ENCODE results near the gene CTNNA3.

CTNNA3 gene

DNA sequence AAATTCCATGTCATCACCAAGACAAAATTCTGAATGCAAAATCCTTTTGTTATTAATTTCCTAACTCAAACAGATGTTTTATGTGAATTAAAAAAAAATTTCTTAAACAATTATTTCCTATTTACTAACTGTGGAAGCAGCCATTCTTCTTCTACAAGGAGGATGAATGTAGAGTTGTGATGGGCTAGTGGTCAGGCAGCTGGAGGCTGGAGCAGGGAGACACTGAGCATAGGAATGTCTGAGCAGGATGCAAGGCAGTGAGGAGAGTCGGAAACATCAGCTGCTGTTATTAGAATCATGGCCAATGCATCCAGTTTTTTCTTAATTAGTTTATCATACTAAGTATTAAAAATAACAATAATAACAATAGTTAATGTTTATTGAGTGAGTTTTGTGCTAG lies 872.7 kb downstream of the CTNNA3 start:
- H3K9me3 Mint-ChIP-seq: no peaks in the 10 kb centered on the region
- no peaks in the 10 kb centered on the region for H3K4me1 Mint-ChIP-seq
- no peaks in the 10 kb centered on the region for H3K27me3 Mint-ChIP-seq
- DNase-seq (no peak), ATAC-seq (replicated peaks) (no peak)
- H3K4me3 Mint-ChIP-seq: no peak overlapping the region
- no peak overlapping the region for H3K27ac Mint-ChIP-seq
- H3K36me3 Mint-ChIP-seq: no peaks in the 10 kb centered on the region

GRCh38 chr10:66822801-66823200 lies 873.2 kb downstream of the CTNNA3 start:
- Mint-ChIP-seq H3K4me3 (no peak overlapping the region), H3K27me3 (no peaks in the 10 kb centered on the region), H3K36me3 (no peaks in the 10 kb centered on the region), H3K27ac (no peak overlapping the region), H3K4me1 (no peaks in the 10 kb centered on the region), H3K9me3 (no peaks in the 10 kb centered on the region)
- ATAC-seq (replicated peaks) (no peak), DNase-seq (no peak)

DNA sequence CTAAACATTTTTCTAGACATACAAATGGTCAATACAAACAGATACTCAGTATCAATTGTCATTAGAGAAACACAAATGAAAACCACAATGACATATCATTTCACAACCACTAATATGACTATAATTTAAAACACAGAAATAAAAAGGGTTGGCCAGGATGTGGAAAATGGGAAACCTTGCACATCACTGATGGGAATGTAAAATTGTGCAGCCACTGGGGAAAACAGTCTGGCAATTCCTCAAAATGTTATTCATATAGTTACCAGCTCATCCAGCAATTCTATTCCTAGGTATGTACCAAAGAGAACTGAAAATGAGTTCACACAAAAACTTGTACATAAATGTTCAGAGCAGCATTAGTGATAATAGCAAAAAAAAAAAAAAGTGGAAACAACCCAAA lies 876.3 kb downstream of the CTNNA3 start:
- H3K4me1 Mint-ChIP-seq: no peaks in the 10 kb centered on the region
- no peaks in the 10 kb centered on the region for H3K27me3 Mint-ChIP-seq
- H3K9me3 Mint-ChIP-seq: no peaks in the 10 kb centered on the region
- DNase-seq (no peak), ATAC-seq (replicated peaks) (no peak)
- no peaks in the 10 kb centered on the region for H3K36me3 Mint-ChIP-seq
- no peak overlapping the region for H3K27ac Mint-ChIP-seq
- H3K4me3 Mint-ChIP-seq: no peak overlapping the region

DNA sequence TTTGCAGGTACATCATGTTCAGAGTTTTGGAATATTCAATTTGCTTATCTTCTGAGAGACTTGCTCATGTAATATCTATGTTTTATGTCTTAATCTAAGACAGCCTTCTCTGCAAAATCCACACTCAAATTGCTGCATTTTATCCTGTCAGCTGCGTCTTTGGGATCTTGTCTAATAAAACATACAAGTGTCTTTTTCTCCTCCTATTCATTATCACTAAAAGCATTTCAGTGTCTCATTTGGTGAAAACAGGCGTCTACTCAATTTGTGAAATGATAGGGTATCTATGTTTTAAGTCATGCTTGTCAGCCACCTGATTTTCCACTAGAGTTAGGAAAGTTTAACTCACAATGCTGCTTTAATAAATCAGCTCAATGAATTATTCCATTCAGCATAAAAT lies 882.9 kb downstream of the CTNNA3 start:
- no peaks in the 10 kb centered on the region for H3K36me3 Mint-ChIP-seq
- H3K9me3 Mint-ChIP-seq: peaks cover 0 to 2% of the 10 kb centered on the region in 2 donors
- no peak overlapping the region for H3K4me3 Mint-ChIP-seq
- no peaks in the 10 kb centered on the region for H3K4me1 Mint-ChIP-seq
- no peak overlapping the region for H3K27ac Mint-ChIP-seq
- ATAC-seq (replicated peaks) (no peak), DNase-seq (no peak)
- H3K27me3 Mint-ChIP-seq: no peaks in the 10 kb centered on the region

DNA sequence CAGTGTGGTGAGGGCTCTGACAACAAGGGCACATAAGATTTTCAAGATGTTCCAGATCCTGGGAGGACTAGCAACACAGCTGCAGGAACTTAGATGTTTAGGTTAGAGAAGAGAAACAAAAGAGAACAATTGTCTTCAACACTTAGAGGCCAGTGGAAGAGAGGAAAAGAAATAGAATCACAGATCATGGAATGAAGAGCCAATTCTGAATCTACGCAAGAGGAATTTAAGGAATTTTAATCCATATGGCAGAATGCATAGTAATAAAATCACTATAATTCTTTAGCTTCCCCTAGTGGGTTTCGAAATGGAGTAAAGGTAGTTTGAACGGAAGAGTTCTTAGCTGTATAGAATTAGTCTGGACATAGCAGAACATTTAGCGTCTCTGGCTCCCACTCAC lies 884.8 kb downstream of the CTNNA3 start:
- no peaks in the 10 kb centered on the region for H3K36me3 Mint-ChIP-seq
- H3K9me3 Mint-ChIP-seq: peaks cover 0 to 2% of the 10 kb centered on the region in 2 donors
- ATAC-seq (replicated peaks) (no peak), DNase-seq (no peak)
- H3K4me1 Mint-ChIP-seq: no peaks in the 10 kb centered on the region
- H3K4me3 Mint-ChIP-seq: no peak overlapping the region
- no peaks in the 10 kb centered on the region for H3K27me3 Mint-ChIP-seq
- H3K27ac Mint-ChIP-seq: no peak overlapping the region

- H3K4me3 Mint-ChIP-seq: no peak overlapping the region
- H3K27me3 Mint-ChIP-seq: no peaks in the 10 kb centered on the region
- no peaks in the 10 kb centered on the region for H3K4me1 Mint-ChIP-seq
- ATAC-seq (replicated peaks): no peak
- no peak overlapping the region for H3K27ac Mint-ChIP-seq
- H3K36me3 Mint-ChIP-seq: no peaks in the 10 kb centered on the region
- no peak for DNase-seq
- H3K9me3 Mint-ChIP-seq: peaks cover 0 to 2% of the 10 kb centered on the region in 2 donors
Measured at GRCh38 chr10:66809402-66809801, 886.6 kb downstream of the CTNNA3 start.

GRCh38 chr10:66805612-66806011 lies 890.4 kb downstream of the CTNNA3 start:
- H3K4me1 Mint-ChIP-seq: no peaks in the 10 kb centered on the region
- ATAC-seq (replicated peaks) (no peak), DNase-seq (no peak)
- no peaks in the 10 kb centered on the region for H3K27me3 Mint-ChIP-seq
- H3K27ac Mint-ChIP-seq: no peak overlapping the region
- H3K4me3 Mint-ChIP-seq: no peak overlapping the region
- no peaks in the 10 kb centered on the region for H3K36me3 Mint-ChIP-seq
- peaks cover 0 to under 1% of the 10 kb centered on the region in 2 donors for H3K9me3 Mint-ChIP-seq

DNA sequence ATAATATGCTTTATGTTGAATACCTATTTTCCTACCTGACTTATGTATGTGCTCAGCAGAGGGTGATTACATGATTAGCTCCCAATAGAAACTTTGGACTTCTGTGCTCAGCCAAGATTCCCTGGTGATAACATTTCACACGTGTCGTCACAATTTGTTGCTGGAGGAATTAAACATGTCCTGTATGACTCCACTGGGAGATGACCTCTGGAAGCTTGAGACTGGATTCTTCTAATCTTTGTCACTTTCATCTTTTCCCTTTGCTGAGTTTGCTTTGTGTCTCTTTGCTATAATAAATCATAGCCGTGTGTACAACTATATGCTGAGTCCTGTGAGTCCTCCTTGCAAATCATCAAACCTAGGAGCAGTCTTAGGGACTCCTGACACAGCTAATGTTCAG lies 891.0 kb downstream of the CTNNA3 start:
- DNase-seq (no peak), ATAC-seq (replicated peaks) (no peak)
- no peaks in the 10 kb centered on the region for H3K9me3 Mint-ChIP-seq
- H3K4me1 Mint-ChIP-seq: no peaks in the 10 kb centered on the region
- no peak overlapping the region for H3K27ac Mint-ChIP-seq
- no peak overlapping the region for H3K4me3 Mint-ChIP-seq
- H3K36me3 Mint-ChIP-seq: no peaks in the 10 kb centered on the region
- no peaks in the 10 kb centered on the region for H3K27me3 Mint-ChIP-seq

DNA sequence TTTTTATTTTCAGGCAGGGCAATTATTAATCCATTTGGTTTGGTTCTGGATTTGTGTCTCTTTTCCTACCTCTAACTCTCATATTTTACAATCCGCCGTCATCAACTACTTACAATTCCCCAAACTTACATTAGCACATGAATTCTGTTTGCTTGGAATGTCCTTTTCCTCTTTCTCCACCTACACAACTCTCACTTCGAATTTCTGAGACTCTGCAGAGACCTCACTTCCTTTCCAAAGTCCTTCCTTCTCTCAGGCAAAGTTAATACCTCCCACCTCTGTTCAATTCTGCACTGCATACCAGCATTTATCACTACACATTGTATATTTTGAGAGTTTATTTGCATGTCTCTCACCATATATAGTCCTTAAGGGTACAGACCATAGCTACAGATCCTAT lies 892.8 kb downstream of the CTNNA3 start:
- DNase-seq (no peak), ATAC-seq (replicated peaks) (no peak)
- Mint-ChIP-seq H3K27me3 (no peaks in the 10 kb centered on the region), H3K27ac (no peak overlapping the region), H3K4me3 (no peak overlapping the region), H3K36me3 (no peaks in the 10 kb centered on the region), H3K4me1 (no peaks in the 10 kb centered on the region), H3K9me3 (no peaks in the 10 kb centered on the region)

DNA sequence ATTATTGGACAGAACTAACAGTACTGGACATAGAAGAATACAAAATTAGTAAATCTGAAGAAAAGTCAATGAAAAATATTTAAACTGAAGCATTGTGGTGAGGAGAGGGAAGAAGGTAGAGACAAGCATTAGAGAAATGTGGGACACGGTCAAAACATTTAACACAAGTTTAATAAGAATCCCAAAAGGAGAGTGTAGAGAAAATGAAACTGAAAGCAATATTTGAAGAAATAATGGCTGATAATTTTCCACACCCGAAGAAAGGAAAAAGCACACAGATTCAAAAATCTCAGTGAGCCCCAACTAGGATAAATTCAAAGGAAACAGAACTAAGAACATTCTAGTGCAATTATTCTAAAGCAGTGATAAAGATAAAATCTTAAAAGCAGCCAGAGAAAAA lies 896.5 kb downstream of the CTNNA3 start:
- Mint-ChIP-seq H3K9me3 (no peaks in the 10 kb centered on the region), H3K27ac (no peak overlapping the region), H3K36me3 (no peaks in the 10 kb centered on the region), H3K27me3 (no peaks in the 10 kb centered on the region), H3K4me1 (no peaks in the 10 kb centered on the region), H3K4me3 (no peak overlapping the region)
- DNase-seq: no peak
- no peak for ATAC-seq (replicated peaks)

GRCh38 chr10:66795866-66796265 lies 900.1 kb downstream of the CTNNA3 start:
- no peak overlapping the region for H3K27ac Mint-ChIP-seq
- no peak for ATAC-seq (replicated peaks)
- DNase-seq: no peak

DNA sequence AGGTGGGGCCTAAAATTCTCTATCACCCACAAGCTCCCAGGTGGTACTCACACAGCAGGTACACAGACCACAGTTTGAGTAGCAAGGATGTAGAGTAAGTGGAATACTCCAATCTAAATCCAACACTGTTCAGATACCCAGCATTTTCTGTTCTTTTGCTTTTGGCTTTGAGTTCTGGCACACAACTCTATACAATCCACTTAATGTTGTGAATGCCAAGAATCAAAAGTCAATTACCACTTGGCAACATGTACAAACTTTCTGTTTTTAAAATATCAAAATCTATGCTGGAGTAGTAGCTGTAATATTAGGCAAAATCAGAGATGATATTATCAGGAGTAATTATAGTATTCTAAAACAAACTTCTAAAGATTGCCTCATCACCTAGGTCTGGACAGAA lies 903.6 kb downstream of the CTNNA3 start:
- Mint-ChIP-seq H3K27ac (no peak overlapping the region), H3K36me3 (no peaks in the 10 kb centered on the region), H3K27me3 (no peaks in the 10 kb centered on the region), H3K4me3 (no peak overlapping the region), H3K4me1 (no peaks in the 10 kb centered on the region), H3K9me3 (peaks cover 0 to 2% of the 10 kb centered on the region in 2 donors)
- DNase-seq (no peak), ATAC-seq (replicated peaks) (no peak)

More at GRCh38 chr10:66795866-66796265, 900.1 kb downstream of the CTNNA3 start:
- Mint-ChIP-seq H3K9me3 (no peaks in the 10 kb centered on the region), H3K4me3 (no peak overlapping the region), H3K27me3 (no peaks in the 10 kb centered on the region), H3K36me3 (no peaks in the 10 kb centered on the region), H3K4me1 (no peaks in the 10 kb centered on the region)

DNA sequence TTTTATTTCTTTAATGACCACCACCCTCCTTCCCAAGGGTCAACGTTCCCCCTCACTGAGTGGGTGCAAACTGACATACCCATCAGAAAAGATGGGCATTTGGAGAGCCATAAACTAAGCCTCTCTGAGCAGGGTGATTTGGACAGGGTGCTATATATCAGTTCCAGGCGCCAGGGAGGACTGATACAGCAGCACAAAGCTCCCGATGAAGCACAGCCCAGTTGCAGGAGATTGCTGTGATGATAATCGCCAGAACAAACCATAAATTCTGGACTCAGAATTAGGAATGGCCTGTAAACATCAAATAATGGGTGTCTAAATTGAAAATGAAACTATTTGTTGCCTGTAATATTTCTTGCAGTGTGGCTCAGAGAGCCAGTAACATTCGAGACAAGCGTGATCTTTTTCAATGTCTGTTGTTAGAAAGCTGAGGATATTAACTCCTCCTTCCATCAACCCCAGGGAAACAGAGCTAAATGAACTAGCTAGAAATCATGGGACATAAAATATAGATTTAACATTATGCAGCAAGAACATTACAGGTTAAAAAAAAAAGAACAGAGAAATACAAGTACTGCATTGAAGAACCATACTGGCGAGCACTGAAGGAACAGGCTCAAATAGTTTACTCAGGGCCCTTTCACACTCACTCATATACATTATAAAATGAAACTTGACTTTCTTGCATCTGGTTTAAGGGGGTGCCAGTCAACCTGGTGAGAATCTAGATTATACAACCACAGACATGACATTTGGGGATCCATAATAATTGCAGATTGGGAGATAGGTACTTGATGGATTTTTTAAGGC lies 907.6 kb downstream of the CTNNA3 start:
- H3K4me1 Mint-ChIP-seq: no peaks in the 10 kb centered on the region
- no peaks in the 10 kb centered on the region for H3K36me3 Mint-ChIP-seq
- H3K27me3 Mint-ChIP-seq: no peaks in the 10 kb centered on the region
- no peak for ATAC-seq (replicated peaks)
- no peak overlapping the region for H3K4me3 Mint-ChIP-seq
- no peak for DNase-seq
- H3K9me3 Mint-ChIP-seq: peaks cover 0 to 4% of the 10 kb centered on the region in 2 donors
- H3K27ac Mint-ChIP-seq: no peak overlapping the region

DNA sequence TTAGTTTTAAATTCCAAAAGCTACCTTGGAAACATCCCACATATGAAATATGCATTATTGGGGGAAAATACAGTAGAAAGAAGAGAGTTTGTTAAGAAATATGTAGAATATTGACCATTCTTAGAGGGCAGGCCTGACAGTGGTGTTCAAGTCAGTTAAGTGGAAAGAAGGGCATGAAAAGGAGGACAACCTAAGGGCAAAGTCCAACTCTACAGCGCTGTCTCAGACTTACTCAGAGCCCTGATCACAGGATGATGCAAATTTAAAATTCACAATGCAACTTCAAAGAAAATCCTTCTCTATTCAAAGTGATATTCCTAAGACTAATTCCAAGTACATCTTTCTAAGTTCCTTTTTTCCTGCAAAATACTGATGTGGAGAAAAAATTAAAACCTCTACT lies 909.3 kb downstream of the CTNNA3 start:
- H3K4me1 Mint-ChIP-seq: no peaks in the 10 kb centered on the region
- DNase-seq (no peak), ATAC-seq (replicated peaks) (no peak)
- peaks cover 0 to 4% of the 10 kb centered on the region in 2 donors for H3K9me3 Mint-ChIP-seq
- no peak overlapping the region for H3K4me3 Mint-ChIP-seq
- no peaks in the 10 kb centered on the region for H3K27me3 Mint-ChIP-seq
- no peak overlapping the region for H3K27ac Mint-ChIP-seq
- no peaks in the 10 kb centered on the region for H3K36me3 Mint-ChIP-seq

GRCh38 chr10:66784770-66785169 lies 911.2 kb downstream of the CTNNA3 start:
- Mint-ChIP-seq H3K27me3 (no peaks in the 10 kb centered on the region), H3K4me3 (no peak overlapping the region), H3K9me3 (peaks cover 0 to 4% of the 10 kb centered on the region in 2 donors), H3K4me1 (no peaks in the 10 kb centered on the region), H3K27ac (no peak overlapping the region), H3K36me3 (no peaks in the 10 kb centered on the region)
- DNase-seq: no peak
- no peak for ATAC-seq (replicated peaks)

Data from stimulated activated naive B cell treated with anti-CD40 and anti-IgM and Interleukin-4, amounts not matched to agents 10 μg/mL and 1 μg/mL and 100 μg/mL, for 72 hours (primary cell).